ENCODE measurements around the gene MYH7B. TPM values are rescaled to one million over a fixed set of nuclear protein-coding genes. Genes with fewer than 3 reads are reported as not detected.
A peak's percentile ranks its signal among the peaks of the same experiment; 100 is the strongest.

The MYH7B gene
- total RNA-seq (2022) (0.52 and 0.73 TPM in 2 replicates), Bru-seq, nascent RNA (percentile 14 among the genes with signal in this experiment), BruChase-seq, experiment 1, labeled RNA remaining after a 6-hour chase (percentile 20 among the genes with signal in this experiment), BruChase-seq, experiment 2, labeled RNA remaining after a 2-hour chase (percentile 18 among the genes with signal in this experiment)
- long read RNA-seq = 0 reads

- H3K9me3 Mint-ChIP-seq (ENCODE audit: low read depth, unreplicated experiment) = no peaks in the 10 kb centered on the region
- intact Hi-C loops (cut with micrococcal nuclease; ENCODE audit: unreplicated experiment) = loop anchor here (1.0 kb wide), 1 partner anchor 81 kb away; no protein-coding TSS in a partner anchor
- CTCF ChIA-PET = interaction anchor here (0.5 to 4.8 kb wide), 8 partner anchors 30 to 594 kb away, joined by 3 to 107 read pairs (median 3); partner anchors contain the start of genes ACSS2 and GGT7
- no peak for TF ChIP-seq CTCF (IDR thresholded peaks at IDR 0.05; ENCODE audit: unreplicated experiment)
- H3K36me3 Mint-ChIP-seq (ENCODE audit: insufficient read depth, unreplicated experiment) = peaks cover 16% of the 10 kb centered on the region
- H3K4me3 Mint-ChIP-seq (ENCODE audit: low read depth, unreplicated experiment) = peak within 1 kb of the TSS; percentile 95
- H3K27ac Mint-ChIP-seq (ENCODE audit: unreplicated experiment) = peak within 1 kb of the TSS; percentile 86
- peaks cover 21% of the 10 kb centered on the region for H3K4me1 Mint-ChIP-seq (ENCODE audit: low read depth, unreplicated experiment)
- H3K27me3 Mint-ChIP-seq (ENCODE audit: unreplicated experiment) = no peaks in the 10 kb centered on the region
- TSS peak; percentile 71 for BruUV-seq (replicated peaks)
- DNase-seq = peak; percentile 100
These were observed at the start of gene MYH7B, which contains the start of gene GSS for GRCh38 chr20:34955231-34956040. Gene MYH7B, plus strand, starts transcription at chr20:34955868. Its CDS starts 22,138 bp downstream, at chr20:34978006. Gene GSS, minus strand, starts transcription at chr20:34955806. Its CDS starts 3,954 bp downstream, at chr20:34951852.

DNA sequence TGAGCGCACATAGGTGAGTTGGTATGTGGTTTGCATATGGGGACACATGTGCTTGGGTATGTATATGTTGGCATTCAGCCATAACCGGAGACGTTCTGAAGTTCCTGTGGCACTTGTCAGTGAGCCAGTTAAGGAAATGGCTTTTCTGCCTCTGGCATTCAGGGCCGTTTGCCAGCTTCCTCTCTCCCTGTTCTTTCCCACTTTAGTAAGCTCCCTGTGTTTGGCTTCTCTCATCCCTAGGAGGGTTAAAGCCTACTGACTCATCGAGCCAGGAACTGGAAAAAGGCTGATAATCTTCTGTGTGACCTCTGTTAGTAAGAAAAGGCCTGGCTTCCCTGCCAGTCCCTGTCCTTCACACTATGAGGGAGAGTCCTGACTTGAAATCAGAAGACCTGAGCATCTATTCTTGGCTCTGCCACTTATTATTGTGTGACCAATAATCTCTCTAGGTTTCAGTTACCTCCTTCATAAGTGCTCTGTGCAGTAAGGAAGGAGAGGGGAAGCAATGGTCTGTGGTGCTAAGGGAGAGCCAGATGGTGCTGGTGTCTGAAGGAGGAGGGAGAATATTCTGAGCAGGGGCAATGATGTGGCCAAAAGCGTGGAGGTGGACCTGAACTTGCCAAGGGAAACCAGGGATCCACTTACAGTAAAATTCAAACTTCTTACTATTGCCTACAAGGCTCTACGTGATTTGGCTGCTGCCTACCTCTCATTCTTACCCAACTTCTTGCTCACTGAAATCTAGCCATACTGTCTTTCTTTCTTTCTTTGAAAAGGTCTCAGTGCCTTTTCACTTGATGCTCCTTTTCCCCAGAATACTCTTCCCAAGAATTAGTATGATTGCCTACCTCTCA, 47.8 kb upstream of the MYH7B start:
- intact Hi-C loops (cut with micrococcal nuclease; ENCODE audit: unreplicated experiment) = no loop called here
- BruUV-seq (replicated peaks) = no TSS peak
- H3K27ac Mint-ChIP-seq (ENCODE audit: unreplicated experiment) = peak overlapping the region; percentile 78
- peaks cover 14% of the 10 kb centered on the region for H3K4me1 Mint-ChIP-seq (ENCODE audit: low read depth, unreplicated experiment)
- no peaks in the 10 kb centered on the region for H3K27me3 Mint-ChIP-seq (ENCODE audit: unreplicated experiment)
- no peak for TF ChIP-seq CTCF (IDR thresholded peaks at IDR 0.05; ENCODE audit: unreplicated experiment)
- peak; percentile 66 for DNase-seq
- CTCF ChIA-PET = interaction anchor here (0.6 to 1.5 kb wide), 7 partner anchors 12 to 143 kb away, joined by 3 to 10 read pairs (median 3); partner anchors contain the start of genes ACSS2, GSS and MYH7B
- no peaks in the 10 kb centered on the region for H3K36me3 Mint-ChIP-seq (ENCODE audit: insufficient read depth, unreplicated experiment)
- H3K9me3 Mint-ChIP-seq (ENCODE audit: low read depth, unreplicated experiment) = no peaks in the 10 kb centered on the region
- H3K4me3 Mint-ChIP-seq (ENCODE audit: low read depth, unreplicated experiment) = no peak overlapping the region

DNA sequence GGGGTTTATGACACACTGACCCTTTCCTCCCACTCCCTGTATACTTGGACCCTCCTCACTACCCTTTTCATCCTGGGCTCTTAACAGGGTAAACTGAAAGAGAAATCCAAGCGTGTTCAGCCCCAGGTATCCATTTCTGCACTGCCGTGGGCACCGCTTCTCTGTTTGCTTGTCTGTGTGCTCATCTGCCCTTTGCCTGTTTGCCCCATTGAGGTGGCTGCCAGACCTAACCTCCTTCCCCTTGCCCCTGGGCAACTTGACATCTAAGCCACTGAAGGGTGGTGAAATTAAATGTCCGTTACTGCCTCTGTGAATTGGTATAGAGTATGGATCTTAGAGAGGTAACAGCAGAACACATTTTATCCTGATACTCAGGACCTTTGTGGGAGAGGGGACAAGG, 40.5 kb upstream of the MYH7B start:
- no peak for TF ChIP-seq CTCF (IDR thresholded peaks at IDR 0.05; ENCODE audit: unreplicated experiment)
- BruUV-seq (replicated peaks) = no TSS peak
- no peak overlapping the region for H3K4me3 Mint-ChIP-seq (ENCODE audit: low read depth, unreplicated experiment)
- H3K9me3 Mint-ChIP-seq (ENCODE audit: low read depth, unreplicated experiment) = no peaks in the 10 kb centered on the region
- CTCF ChIA-PET = no interaction called here
- peaks cover 12% of the 10 kb centered on the region for H3K4me1 Mint-ChIP-seq (ENCODE audit: low read depth, unreplicated experiment)
- DNase-seq = no peak
- H3K27ac Mint-ChIP-seq (ENCODE audit: unreplicated experiment) = no peak overlapping the region
- H3K36me3 Mint-ChIP-seq (ENCODE audit: insufficient read depth, unreplicated experiment) = no peaks in the 10 kb centered on the region
- intact Hi-C loops (cut with micrococcal nuclease; ENCODE audit: unreplicated experiment) = no loop called here
- no peaks in the 10 kb centered on the region for H3K27me3 Mint-ChIP-seq (ENCODE audit: unreplicated experiment)
